Mammary epithelial cell (primary cell): ENCODE data around the gene FAM90A26.
"Not testable (repeated sequence)": the region's sequence is repeated elsewhere in the genome, so short reads cannot be mapped to it uniquely, and the experiment has no call there.

Experiments used
- EZH2 ChIP-seq: IDR thresholded peaks from 2 replicates; pipeline ENCODE4 v1.6.1; 2012; ENCODE audit warnings: low read length, inconsistent platforms, borderline replicate concordance
- TF ChIP-seq, protein P1 (sequence below), 2 donors: IDR thresholded peaks in 1 of 2; conservative IDR thresholded peaks in 1 of 2; 2 replicates each; pipeline ENCODE4 v1.5.1; 2011 to 2012; ENCODE audit warnings: inconsistent platforms in 2 of 2, low read length in 2 of 2, mild to moderate bottlenecking in 2 of 2, control low read depth in 1 of 2, low read depth in 1 of 2; ENCODE audit not compliant: insufficient read depth in 1 of 2; ENCODE audit errors: extremely low read depth in 1 of 2

DNA sequence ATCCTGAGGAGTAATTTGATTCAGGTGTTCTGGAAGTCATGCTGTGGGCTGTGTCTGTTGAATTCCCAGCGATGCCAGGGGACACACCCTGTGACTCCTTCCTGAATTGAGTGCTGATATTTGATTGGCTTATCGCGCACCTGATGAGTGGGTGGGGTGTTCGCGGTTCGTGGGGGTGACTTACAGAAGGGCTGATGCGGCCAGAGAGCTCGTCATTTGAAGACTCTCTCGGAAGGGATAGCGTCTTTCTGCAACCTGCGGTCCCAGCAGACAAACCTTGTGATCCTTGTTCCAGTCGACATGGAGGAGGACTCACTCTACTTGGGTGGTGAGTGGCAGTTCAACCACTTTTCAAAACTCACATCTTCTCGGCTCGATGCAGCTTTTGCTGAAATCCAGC lies 54.4 kb downstream of the FAM90A26 start, which contains the start of gene USP17L13:
- TF ChIP-seq EZH2 = not testable (repeated sequence)
- TF ChIP-seq, protein P1, sequence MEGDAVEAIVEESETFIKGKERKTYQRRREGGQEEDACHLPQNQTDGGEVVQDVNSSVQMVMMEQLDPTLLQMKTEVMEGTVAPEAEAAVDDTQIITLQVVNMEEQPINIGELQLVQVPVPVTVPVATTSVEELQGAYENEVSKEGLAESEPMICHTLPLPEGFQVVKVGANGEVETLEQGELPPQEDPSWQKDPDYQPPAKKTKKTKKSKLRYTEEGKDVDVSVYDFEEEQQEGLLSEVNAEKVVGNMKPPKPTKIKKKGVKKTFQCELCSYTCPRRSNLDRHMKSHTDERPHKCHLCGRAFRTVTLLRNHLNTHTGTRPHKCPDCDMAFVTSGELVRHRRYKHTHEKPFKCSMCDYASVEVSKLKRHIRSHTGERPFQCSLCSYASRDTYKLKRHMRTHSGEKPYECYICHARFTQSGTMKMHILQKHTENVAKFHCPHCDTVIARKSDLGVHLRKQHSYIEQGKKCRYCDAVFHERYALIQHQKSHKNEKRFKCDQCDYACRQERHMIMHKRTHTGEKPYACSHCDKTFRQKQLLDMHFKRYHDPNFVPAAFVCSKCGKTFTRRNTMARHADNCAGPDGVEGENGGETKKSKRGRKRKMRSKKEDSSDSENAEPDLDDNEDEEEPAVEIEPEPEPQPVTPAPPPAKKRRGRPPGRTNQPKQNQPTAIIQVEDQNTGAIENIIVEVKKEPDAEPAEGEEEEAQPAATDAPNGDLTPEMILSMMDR (conservative IDR thresholded peaks at IDR 0.05 in 1 of 2, IDR thresholded peaks at IDR 0.05 in 1 of 2; ENCODE audit: extremely low read depth in 1 of 2, insufficient read depth in 1 of 2, low read depth in 1 of 2, low read length in 2 of 2) = not testable (repeated sequence)
